B cell (primary cell): Measurements from ENCODE around the gene ARHGEF10L. TPM values are rescaled to one million over a fixed set of nuclear protein-coding genes. Genes with fewer than 3 reads are reported as not detected.

ENCODE experiments used
- ATAC-seq: fragments of 200-7000 bp; cut with Tn5 transposase; one replicate; pipeline ENCODE4 v1.10.0; 2021; ENCODE audit warnings: low read depth, mild to moderate bottlenecking, moderate number of reproducible peaks, moderate library complexity
- CTCF ChIA-PET: fragments of 350-600 bp; sonication (Branson Sonifier 250); formaldehyde crosslinking; loops from one replicate; lab custom pipeline; 2021; ENCODE audit warnings: antibody characterized with exemption, inconsistent platforms; lab: Charles Lee
- POLR2A ChIA-PET: fragments of 350-600 bp; sonication (Branson Sonifier 250); formaldehyde crosslinking; loops from one replicate; lab custom pipeline; 2021; ENCODE audit warnings: antibody characterized with exemption; lab: Charles Lee
- DNase-seq: peaks from one replicate; pipeline ENCODE4 v3.0.0; 2013
- H2AFZ ChIP-seq: 2 replicates; pipeline ENCODE4 v1.6.1; 2012; ENCODE audit warnings: mild to moderate bottlenecking, low read depth, low read length; ENCODE audit not compliant: insufficient read depth, poor library complexity, severe bottlenecking
- H3K27ac ChIP-seq, 2 donors: 1 replicate in 1 of 2; 2 replicates in 1 of 2; pipeline ENCODE4 v1.5.1; 2012 to 2013; ENCODE audit warnings: low read length in 2 of 2, mild to moderate bottlenecking in 2 of 2, moderate library complexity in 1 of 2
- H3K27me3 ChIP-seq, 4 experiments: fragments of 200-600 bp in 1 of 4; sonication (generic) in 1 of 4; replicated peaks in 1 of 4; 1 replicate in 2 of 4; 2 replicates in 2 of 4; pipeline versions ENCODE4 v1.6.1 to v1.7.0; 2013 to 2016; ENCODE audit warnings: low read length in 3 of 4, mild to moderate bottlenecking in 2 of 4, mixed read lengths in 1 of 4, moderate library complexity in 1 of 4; ENCODE audit not compliant: insufficient read depth in 4 of 4, control insufficient read depth in 3 of 4; ENCODE audit errors: control extremely low read depth in 1 of 4
- H3K36me3 ChIP-seq, 2 experiments: replicated peaks in 1 of 2; 1 replicate in 1 of 2; 2 replicates in 1 of 2; pipeline versions ENCODE4 v1.6.1 to v1.7.1; 2013; ENCODE audit warnings: low read length in 1 of 2; ENCODE audit not compliant: insufficient read depth in 2 of 2, control insufficient read depth in 1 of 2; ENCODE audit errors: control extremely low read depth in 1 of 2, extremely low read depth in 1 of 2
- H3K4me1 ChIP-seq, 2 donors: fragments of 200-600 bp in 1 of 2; sonication (generic) in 1 of 2; 1 replicate in 1 of 2; 2 replicates in 1 of 2; pipeline versions ENCODE4 v1.5.1 to v1.6.1; 2013 to 2017; ENCODE audit warnings: low read length in 2 of 2; ENCODE audit not compliant: control insufficient read depth in 2 of 2, insufficient read depth in 2 of 2
- H3K4me2 ChIP-seq: replicated peaks from 2 replicates; pipeline ENCODE3; 2012; ENCODE audit warnings: mild to moderate bottlenecking, low read depth, low read length; ENCODE audit not compliant: poor library complexity, severe bottlenecking
- H3K4me3 ChIP-seq, 5 experiments: fragments of 200-600 bp in 1 of 5; sonication (generic) in 1 of 5; 1 replicate in 3 of 5; 2 replicates in 2 of 5; pipeline versions ENCODE4 v1.5.1 to v1.7.0; 2011 to 2016; ENCODE audit warnings: low read length in 4 of 5, mild to moderate bottlenecking in 4 of 5, low read depth in 2 of 5, control low read depth in 1 of 5, moderate library complexity in 1 of 5; ENCODE audit not compliant: insufficient read depth in 1 of 5; ENCODE audit errors: control extremely low read depth in 1 of 5, extremely low read depth in 1 of 5
- H3K79me2 ChIP-seq: fragments of 200-600 bp; sonication (generic); one replicate; pipeline ENCODE4 v1.6.0; 2016; ENCODE audit warnings: low read length; ENCODE audit not compliant: control insufficient read depth, insufficient read depth
- H3K9ac ChIP-seq: fragments of 200-600 bp; sonication (generic); 2 replicates; pipeline ENCODE4 v1.6.1; 2017; ENCODE audit warnings: mild to moderate bottlenecking, low read length, moderate library complexity
- H3K9me3 ChIP-seq, 3 donors: one replicate each; pipeline versions ENCODE4 v1.6.1 to v1.7.1; 2013; ENCODE audit warnings: low read length in 2 of 3; ENCODE audit not compliant: control insufficient read depth in 2 of 3, insufficient read depth in 1 of 3; ENCODE audit errors: control extremely low read depth in 1 of 3
- H4K20me1 ChIP-seq: 2 replicates; pipeline ENCODE4 v1.6.0; 2012; ENCODE audit warnings: mild to moderate bottlenecking, low read length; ENCODE audit not compliant: insufficient read depth, control insufficient read depth, poor library complexity, severe bottlenecking
- H3K27ac Mint-ChIP-seq: one replicate; pipeline ENCODE4 v1.8.0; 2021; ENCODE audit warnings: mixed read lengths
- H3K27me3 Mint-ChIP-seq: one replicate; pipeline ENCODE4 v1.8.0; 2021; ENCODE audit warnings: mixed read lengths
- H3K4me1 Mint-ChIP-seq: one replicate; pipeline ENCODE4 v1.8.0; 2021; ENCODE audit warnings: mixed read lengths
- H3K4me3 Mint-ChIP-seq: one replicate; pipeline ENCODE4 v1.8.0; 2021; ENCODE audit warnings: mixed read lengths
- H3K9me3 Mint-ChIP-seq: one replicate; pipeline ENCODE4 v1.8.0; 2022; ENCODE audit warnings: mixed read lengths; ENCODE audit not compliant: insufficient read depth
- EZH2 ChIP-seq: IDR thresholded peaks from 2 replicates; pipeline ENCODE4 v1.6.1; 2012; ENCODE audit warnings: borderline replicate concordance, low read depth, mild to moderate bottlenecking, moderate library complexity, low read length; ENCODE audit not compliant: insufficient read depth, poor library complexity, severe bottlenecking
- WGBS: methylation state at CpG from one replicate; pipeline ENCODE4 v1.1.5; 2013; ENCODE audit warnings: missing lambda C conversion rate; ENCODE audit not compliant: insufficient coverage; 5-methylcytosine and 5-hydroxymethylcytosine counted together
- intact Hi-C: fragments of 100-400 bp; cut with micrococcal nuclease; formaldehyde crosslinking; loops from one replicate; pipeline ENCODE4 v1.10.0; 2022
- polyA plus RNA-seq: library from polyadenylated mRNA; depleted of rRNA; stranded (reverse); fragments of >200 nt; gene quantifications from 2 replicates; pipeline ENCODE4 v1.2.3, GENCODE V29; 2012
- total RNA-seq, 2 donors: library from RNA; stranded (reverse); fragments of 120-200 nt in 1 of 2; gene quantifications; 1 replicate in 1 of 2; 2 replicates in 1 of 2; pipeline versions ENCODE4 v1.2.3 to v1.2.4, GENCODE V29; 2013 to 2022
- TF ChIP-seq, protein P1 (sequence below): fragments of 200-600 bp; IDR thresholded peaks from one replicate; pipeline ENCODE4 v1.8.0; 2022; ENCODE audit warnings: antibody characterized with exemption, mild to moderate bottlenecking

ARHGEF10L gene
- total and polyA plus RNA-seq, 2 donors (not counting 1 experiment from before 2014, with no cell fraction given) = 2.0 to 4.9 TPM

DNA sequence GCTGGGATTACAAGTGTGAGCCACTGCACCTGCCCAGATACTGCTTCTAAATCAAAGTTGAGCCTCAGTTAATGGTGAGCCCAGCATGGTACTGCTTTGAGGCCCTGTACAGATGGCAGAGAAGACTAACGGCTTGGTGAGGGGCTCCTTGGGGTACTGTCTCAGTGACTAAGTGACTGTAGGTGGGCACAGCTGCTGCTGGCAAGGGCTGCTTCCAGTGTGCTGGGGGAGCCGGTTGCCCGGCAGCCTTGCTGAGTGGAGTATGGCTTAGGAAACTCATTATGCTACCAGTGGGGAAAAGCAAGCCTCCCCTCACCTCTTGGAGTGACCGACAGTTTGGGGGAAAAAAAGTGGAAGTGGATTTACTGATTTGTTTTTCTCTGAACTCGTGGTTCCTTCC, 23.6 kb upstream of the ARHGEF10L start:
- DNase-seq = no peak
- no peak for TF ChIP-seq EZH2
- TF ChIP-seq, protein P1, sequence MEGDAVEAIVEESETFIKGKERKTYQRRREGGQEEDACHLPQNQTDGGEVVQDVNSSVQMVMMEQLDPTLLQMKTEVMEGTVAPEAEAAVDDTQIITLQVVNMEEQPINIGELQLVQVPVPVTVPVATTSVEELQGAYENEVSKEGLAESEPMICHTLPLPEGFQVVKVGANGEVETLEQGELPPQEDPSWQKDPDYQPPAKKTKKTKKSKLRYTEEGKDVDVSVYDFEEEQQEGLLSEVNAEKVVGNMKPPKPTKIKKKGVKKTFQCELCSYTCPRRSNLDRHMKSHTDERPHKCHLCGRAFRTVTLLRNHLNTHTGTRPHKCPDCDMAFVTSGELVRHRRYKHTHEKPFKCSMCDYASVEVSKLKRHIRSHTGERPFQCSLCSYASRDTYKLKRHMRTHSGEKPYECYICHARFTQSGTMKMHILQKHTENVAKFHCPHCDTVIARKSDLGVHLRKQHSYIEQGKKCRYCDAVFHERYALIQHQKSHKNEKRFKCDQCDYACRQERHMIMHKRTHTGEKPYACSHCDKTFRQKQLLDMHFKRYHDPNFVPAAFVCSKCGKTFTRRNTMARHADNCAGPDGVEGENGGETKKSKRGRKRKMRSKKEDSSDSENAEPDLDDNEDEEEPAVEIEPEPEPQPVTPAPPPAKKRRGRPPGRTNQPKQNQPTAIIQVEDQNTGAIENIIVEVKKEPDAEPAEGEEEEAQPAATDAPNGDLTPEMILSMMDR = no peak
- ChIA-PET POLR2A (no interaction called here), CTCF (no interaction called here)
- Mint-ChIP-seq H3K9me3 (no peaks in the 10 kb centered on the region), H3K27ac (no peak overlapping the region), H3K27me3 (peaks cover 33% of the 10 kb centered on the region), H3K4me3 (no peak overlapping the region), H3K4me1 (no peaks in the 10 kb centered on the region)
- Histone ChIP-seq H2AFZ (no peak overlapping the region), H4K20me1 (no peaks in the 10 kb centered on the region), H3K27ac (no peak overlapping the region), H3K9me3 (no peaks in the 10 kb centered on the region), H3K36me3 (no peaks in the 10 kb centered on the region), H3K27me3 (peaks cover 0 to 16% (median 1%) of the 10 kb centered on the region in 4 experiments), H3K79me2 (no peaks in the 10 kb centered on the region), H3K4me3 (no peak overlapping the region), H3K4me1 (no peaks in the 10 kb centered on the region), H3K4me2 (no peak overlapping the region), H3K9ac (no peak overlapping the region)
- intact Hi-C loops = no loop called here
- no peak for ATAC-seq
- WGBS = 40% methylated on average over 1 of the region's 5 CpGs

DNA sequence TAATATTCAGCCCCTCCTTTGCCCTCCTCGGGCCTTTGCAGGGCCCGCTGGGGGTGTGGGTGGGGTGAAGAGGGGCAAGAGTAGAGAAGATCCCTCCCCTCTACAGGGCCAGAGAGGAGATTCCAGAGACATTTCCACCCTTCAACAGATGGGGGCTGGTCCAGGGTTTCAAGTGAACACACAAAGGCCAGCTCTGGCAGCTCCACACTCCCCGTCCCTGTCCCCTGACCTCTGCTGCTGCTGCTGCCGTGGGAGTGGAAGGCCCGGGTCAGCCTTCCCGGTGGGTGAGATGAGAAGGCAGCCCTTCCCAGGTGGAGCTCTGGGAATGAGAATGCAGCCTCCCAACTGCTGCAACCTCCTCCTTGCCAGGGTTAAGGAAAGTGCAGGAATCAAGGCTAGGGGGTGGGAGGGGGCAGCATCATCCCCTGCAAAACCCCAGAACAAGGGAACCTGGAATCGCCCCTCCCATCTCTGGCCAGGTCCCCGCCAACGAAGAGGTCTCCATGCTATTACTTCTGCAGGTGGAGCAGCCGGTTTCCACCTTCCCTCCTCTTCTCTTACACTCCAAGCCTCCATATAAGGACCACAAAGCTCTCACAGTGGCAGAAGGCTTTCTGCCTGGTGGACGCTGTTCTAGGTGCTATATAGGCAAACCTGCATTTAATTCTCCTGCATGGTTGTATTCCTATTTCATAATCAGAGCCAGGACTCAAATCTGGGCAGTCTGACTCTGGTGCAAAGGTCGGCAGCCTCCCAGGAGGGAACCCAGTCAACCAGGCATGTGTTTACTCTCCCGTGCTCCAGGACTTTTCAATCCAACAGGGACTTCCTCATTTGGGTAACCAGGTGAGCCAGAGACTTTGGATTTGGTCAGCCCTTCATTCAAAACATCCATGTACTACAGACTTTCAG, 22.9 kb upstream of the ARHGEF10L start:
- ATAC-seq = no peak
- Mint-ChIP-seq H3K27ac (no peak overlapping the region), H3K27me3 (peaks cover 33% of the 10 kb centered on the region), H3K9me3 (no peaks in the 10 kb centered on the region), H3K4me1 (no peaks in the 10 kb centered on the region), H3K4me3 (no peak overlapping the region)
- intact Hi-C loops = no loop called here
- 41% methylated on average over 6 of the region's 13 CpGs for WGBS
- ChIA-PET CTCF (interaction anchor here (0.6 kb wide), 1 partner anchor 22 kb away, joined by 3 read pairs; no protein-coding TSS in a partner anchor), POLR2A (no interaction called here)
- no peak overlapping the region for H3K4me2 ChIP-seq
- no peak overlapping the region for H3K27ac ChIP-seq
- no peak overlapping the region for H2AFZ ChIP-seq
- peaks cover 0 to 16% (median 1%) of the 10 kb centered on the region in 4 experiments for H3K27me3 ChIP-seq
- H3K9ac ChIP-seq = no peak overlapping the region
- H3K79me2 ChIP-seq = no peaks in the 10 kb centered on the region
- no peak overlapping the region for H3K4me3 ChIP-seq
- TF ChIP-seq EZH2 = no peak
- TF ChIP-seq, protein P1 = no peak
- no peaks in the 10 kb centered on the region for H4K20me1 ChIP-seq
- H3K36me3 ChIP-seq = no peaks in the 10 kb centered on the region
- no peaks in the 10 kb centered on the region for H3K9me3 ChIP-seq
- no peak for DNase-seq
- H3K4me1 ChIP-seq = no peaks in the 10 kb centered on the region
